ENCODE measurements around the gene MED13L.
A peak's percentile ranks its signal among the peaks of the same experiment; 100 is the strongest.

Gene MED13L

DNA sequence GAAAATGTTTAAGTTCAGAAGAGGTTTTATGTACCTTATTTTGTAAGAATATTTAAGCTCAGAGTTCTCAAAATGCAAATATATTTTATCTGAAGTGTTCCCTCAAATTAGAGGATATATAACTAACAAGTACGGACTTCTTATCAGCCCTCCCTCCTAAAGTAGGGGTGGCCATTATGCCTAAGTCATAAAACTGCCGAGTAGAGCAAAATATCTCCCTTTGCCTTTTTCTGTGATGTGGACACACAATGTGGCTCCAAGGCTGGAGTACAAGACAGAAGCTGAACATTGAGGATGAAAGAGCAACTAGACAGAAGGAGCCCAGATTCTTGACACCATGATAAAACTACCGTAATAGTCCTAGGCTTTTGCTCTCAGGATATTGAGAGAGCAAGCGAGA is 120.9 kb downstream of the MED13L start:
- Mint-ChIP-seq H3K36me3 (peaks cover 0 to 2% of the 10 kb centered on the region in 2 donors), H3K9me3 (no peaks in the 10 kb centered on the region), H3K27ac (no peak overlapping the region), H3K4me3 (no peak overlapping the region), H3K4me1 (peaks cover 30 to 48% of the 10 kb centered on the region in 2 donors), H3K27me3 (no peaks in the 10 kb centered on the region)
- ATAC-seq (replicated peaks) (no peak), DNase-seq (no peak)

DNA sequence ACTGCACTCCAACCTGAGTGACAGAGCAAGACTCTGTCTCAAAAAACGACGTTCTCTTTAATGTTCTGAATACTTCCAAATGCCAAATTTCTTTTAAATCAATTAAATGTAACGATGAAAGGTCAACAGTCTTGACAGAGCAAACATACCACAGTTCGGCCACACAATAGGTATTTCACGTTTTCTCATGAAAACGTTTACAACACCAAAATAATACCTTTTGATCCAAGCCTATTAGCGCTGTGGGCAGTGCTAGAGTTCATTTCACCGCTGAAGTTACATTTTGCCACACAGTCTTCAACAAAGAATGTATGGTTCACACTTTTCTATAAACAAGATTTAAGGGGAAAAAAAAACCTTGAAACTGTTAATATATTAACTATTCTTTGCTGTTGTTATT is 122.1 kb downstream of the MED13L start:
- Mint-ChIP-seq H3K4me1 (peaks cover 29 to 58% of the 10 kb centered on the region in 2 donors), H3K36me3 (peaks cover 0 to 2% of the 10 kb centered on the region in 2 donors), H3K4me3 (no peak overlapping the region), H3K9me3 (no peaks in the 10 kb centered on the region), H3K27ac (no peak overlapping the region), H3K27me3 (no peaks in the 10 kb centered on the region)
- no peak for ATAC-seq (replicated peaks)
- no peak for DNase-seq

DNA sequence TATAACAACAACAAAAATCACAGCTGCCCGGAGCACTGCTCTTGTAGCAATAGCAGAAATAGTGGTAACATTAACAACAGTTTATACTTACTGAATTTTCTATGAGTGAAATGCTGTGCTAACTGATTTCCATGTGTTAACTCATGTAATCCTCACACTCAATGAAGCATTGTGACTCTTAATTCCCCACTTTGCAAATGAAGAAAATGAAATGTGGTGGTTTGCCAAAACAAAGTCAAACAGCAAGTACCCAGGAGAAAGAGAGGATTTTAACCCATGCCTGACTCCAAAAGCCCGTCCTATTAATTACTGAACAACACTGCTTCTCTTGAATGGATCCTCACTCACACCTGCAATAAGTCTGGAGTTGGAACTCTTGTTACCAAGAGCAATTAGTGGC is 123.5 kb downstream of the MED13L start:
- H3K36me3 Mint-ChIP-seq = peaks cover 0 to 2% of the 10 kb centered on the region in 2 donors
- H3K27ac Mint-ChIP-seq = no peak overlapping the region
- H3K4me3 Mint-ChIP-seq = no peak overlapping the region
- no peaks in the 10 kb centered on the region for H3K9me3 Mint-ChIP-seq
- H3K4me1 Mint-ChIP-seq = peaks cover 36 to 65% of the 10 kb centered on the region in 2 donors
- no peaks in the 10 kb centered on the region for H3K27me3 Mint-ChIP-seq
- ATAC-seq (replicated peaks) = no peak
- no peak for DNase-seq

DNA sequence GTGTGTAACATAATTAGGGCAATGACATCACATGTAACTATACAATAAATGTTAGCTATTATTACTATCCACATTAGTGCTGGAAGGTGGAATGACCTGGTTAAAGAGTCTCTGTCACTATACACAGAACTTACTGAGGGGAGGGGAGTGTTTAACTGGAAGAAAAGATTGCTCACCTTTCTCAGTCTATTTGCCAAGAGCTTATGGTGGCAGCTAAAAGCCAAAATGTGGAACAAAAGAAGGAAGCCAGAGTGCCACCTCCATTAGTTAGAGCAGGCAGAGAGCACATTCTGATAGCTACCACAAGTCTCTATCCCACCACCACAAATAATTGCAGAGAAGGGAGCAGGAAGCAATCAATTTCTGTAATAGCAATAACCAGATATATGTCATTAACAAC is 124.4 kb downstream of the MED13L start:
- H3K9me3 Mint-ChIP-seq = no peaks in the 10 kb centered on the region
- DNase-seq (no peak), ATAC-seq (replicated peaks) (no peak)
- H3K4me1 Mint-ChIP-seq = peaks cover 41 to 62% of the 10 kb centered on the region in 2 donors
- H3K4me3 Mint-ChIP-seq = no peak overlapping the region
- H3K36me3 Mint-ChIP-seq = peaks cover 0 to 2% of the 10 kb centered on the region in 2 donors
- no peak overlapping the region for H3K27ac Mint-ChIP-seq
- H3K27me3 Mint-ChIP-seq = no peaks in the 10 kb centered on the region

DNA sequence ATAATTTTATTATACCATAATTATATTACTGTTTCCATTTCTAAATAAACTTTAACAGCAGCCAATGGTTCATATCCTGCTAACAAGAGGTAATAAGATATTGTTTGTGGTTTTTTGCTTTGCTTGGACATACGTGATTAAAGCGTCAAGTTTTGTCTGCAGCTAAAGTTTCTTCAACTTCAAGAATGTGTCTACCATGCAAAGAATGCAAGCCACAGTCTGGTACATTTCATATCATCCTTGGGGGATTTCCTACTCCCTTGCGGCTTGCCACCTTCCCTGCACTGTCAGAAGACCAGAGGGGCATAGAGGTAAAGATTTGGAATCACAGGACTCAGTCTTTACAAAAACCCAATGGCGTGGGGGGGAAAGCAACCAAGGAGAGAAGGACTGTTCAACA is 125.2 kb downstream of the MED13L start:
- ATAC-seq (replicated peaks) (peak in 1 of 2 donors; percentile 60), DNase-seq (no peak)
- Mint-ChIP-seq H3K4me3 (no peak overlapping the region), H3K4me1 (peaks cover 32 to 53% of the 10 kb centered on the region in 2 donors), H3K27me3 (no peaks in the 10 kb centered on the region), H3K36me3 (no peaks in the 10 kb centered on the region), H3K27ac (no peak overlapping the region), H3K9me3 (no peaks in the 10 kb centered on the region)

DNA sequence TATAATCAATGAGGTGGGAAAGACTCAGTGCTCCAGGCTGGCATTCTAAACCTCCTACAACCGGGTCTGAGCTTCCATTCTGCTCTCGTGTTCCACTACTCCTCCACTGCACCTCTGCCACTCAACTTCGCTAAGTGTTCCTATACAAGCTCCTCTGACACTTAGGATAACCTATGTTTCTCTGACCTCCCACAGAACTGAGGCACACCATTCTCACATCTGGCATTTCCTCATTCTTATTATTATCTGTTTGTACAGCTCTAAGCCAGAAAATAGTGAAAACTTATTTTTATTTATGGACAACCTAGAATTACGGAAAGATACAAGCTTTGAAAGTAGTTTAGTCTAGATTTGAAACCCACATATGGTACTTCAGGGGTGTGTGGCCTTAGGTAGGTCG is 127.0 kb downstream of the MED13L start:
- no peak for DNase-seq
- Mint-ChIP-seq H3K27ac (no peak overlapping the region), H3K27me3 (no peaks in the 10 kb centered on the region), H3K4me1 (peaks cover 29 to 53% of the 10 kb centered on the region in 2 donors), H3K9me3 (no peaks in the 10 kb centered on the region), H3K4me3 (no peak overlapping the region), H3K36me3 (peaks cover 0 to 2% of the 10 kb centered on the region in 2 donors)
- no peak for ATAC-seq (replicated peaks)

DNA sequence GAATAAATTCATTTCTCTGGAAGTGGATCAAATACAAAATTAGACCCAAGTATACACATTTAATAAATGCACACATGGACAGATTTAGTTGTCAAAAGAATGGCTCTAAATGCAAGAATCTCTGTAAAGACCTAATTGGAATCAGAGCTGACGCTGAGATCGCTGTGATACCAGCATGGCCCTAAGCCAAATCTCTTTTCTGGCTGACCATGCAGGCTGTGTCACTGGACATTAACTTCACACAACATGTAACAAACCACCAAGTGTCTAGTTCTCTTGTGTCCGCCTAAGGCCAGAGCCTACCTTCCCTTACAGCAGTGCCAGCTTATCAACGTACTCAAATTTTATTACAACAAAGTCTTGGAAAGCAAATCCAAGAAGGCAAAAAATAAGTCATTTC is 127.5 kb downstream of the MED13L start:
- Mint-ChIP-seq H3K36me3 (peaks cover 0 to 2% of the 10 kb centered on the region in 2 donors), H3K4me3 (no peak overlapping the region), H3K27me3 (no peaks in the 10 kb centered on the region), H3K9me3 (no peaks in the 10 kb centered on the region), H3K27ac (no peak overlapping the region), H3K4me1 (peaks cover 31 to 56% of the 10 kb centered on the region in 2 donors)
- DNase-seq = no peak
- ATAC-seq (replicated peaks) = no peak

DNA sequence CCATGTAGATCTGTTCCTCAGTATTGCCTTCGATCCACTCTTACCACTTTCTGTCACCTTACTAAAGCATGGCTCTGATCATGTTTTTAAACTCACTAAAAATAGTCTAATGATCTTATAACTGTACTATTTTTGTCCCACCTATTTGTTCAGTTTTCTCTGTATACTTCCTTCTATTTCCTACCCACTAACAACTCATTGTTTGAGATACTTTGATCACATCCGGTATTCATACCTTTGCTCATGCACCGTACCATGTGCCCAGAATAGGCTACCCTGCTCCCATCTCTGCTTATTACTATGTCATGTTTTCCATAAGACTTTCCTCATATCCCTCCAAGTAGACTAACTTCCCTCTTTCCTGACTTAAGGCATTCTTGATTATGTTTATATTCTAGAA is 128.6 kb downstream of the MED13L start:
- H3K9me3 Mint-ChIP-seq = no peaks in the 10 kb centered on the region
- ATAC-seq (replicated peaks) = peak; percentile 16 to 45
- H3K4me1 Mint-ChIP-seq = peaks cover 37 to 63% of the 10 kb centered on the region in 2 donors
- DNase-seq = no peak
- no peaks in the 10 kb centered on the region for H3K27me3 Mint-ChIP-seq
- H3K27ac Mint-ChIP-seq = no peak overlapping the region
- H3K4me3 Mint-ChIP-seq = no peak overlapping the region
- H3K36me3 Mint-ChIP-seq = peaks cover 0 to 2% of the 10 kb centered on the region in 2 donors

DNA sequence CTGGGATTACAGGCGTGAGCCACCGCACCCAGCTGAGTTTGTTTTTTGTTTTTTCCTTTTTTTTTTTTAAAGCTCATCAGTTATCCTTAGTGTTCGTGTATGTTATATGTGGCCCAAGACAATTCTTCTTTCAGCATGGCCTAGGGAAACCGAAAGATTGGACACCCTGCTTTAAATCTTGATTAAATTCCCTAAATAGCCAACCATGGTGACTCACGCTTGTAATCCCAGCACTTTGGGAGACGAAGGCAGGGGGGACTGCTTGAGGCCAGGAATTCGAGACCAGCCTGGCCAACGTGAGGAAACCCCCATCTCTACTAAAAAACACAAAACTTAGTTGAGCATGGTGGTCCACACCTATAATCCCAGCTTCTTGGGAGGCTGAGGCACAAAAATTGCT is 131.1 kb downstream of the MED13L start:
- peaks cover 0 to 2% of the 10 kb centered on the region in 2 donors for H3K36me3 Mint-ChIP-seq
- no peaks in the 10 kb centered on the region for H3K9me3 Mint-ChIP-seq
- H3K4me3 Mint-ChIP-seq = no peak overlapping the region
- H3K27me3 Mint-ChIP-seq = no peaks in the 10 kb centered on the region
- ATAC-seq (replicated peaks) (no peak), DNase-seq (no peak)
- no peak overlapping the region for H3K27ac Mint-ChIP-seq
- peaks cover 42 to 60% of the 10 kb centered on the region in 2 donors for H3K4me1 Mint-ChIP-seq

DNA sequence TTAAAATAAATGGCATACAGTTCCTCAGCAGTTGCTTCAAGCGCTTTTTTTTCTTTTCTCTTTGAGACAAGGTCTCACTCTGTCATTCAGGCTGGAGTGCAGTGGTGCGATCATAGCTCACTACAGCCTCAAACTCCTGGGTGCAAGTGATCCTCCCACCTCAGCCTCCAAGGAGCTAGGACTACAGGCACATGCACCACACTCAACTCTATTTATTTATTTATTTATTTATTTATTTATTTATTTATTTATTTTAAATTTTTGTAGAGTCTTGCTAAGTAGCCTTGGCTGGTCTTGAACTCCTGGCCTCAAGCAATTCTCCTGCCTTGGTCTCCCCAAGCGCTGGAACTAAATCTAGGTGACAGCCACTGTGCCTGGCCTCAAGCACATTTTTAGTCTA is 132.0 kb downstream of the MED13L start:
- no peaks in the 10 kb centered on the region for H3K27me3 Mint-ChIP-seq
- no peak overlapping the region for H3K4me3 Mint-ChIP-seq
- no peak for ATAC-seq (replicated peaks)
- peaks cover 41 to 54% of the 10 kb centered on the region in 2 donors for H3K4me1 Mint-ChIP-seq
- no peak overlapping the region for H3K27ac Mint-ChIP-seq
- no peaks in the 10 kb centered on the region for H3K9me3 Mint-ChIP-seq
- no peak for DNase-seq
- H3K36me3 Mint-ChIP-seq = peaks cover 0 to 2% of the 10 kb centered on the region in 2 donors

DNA sequence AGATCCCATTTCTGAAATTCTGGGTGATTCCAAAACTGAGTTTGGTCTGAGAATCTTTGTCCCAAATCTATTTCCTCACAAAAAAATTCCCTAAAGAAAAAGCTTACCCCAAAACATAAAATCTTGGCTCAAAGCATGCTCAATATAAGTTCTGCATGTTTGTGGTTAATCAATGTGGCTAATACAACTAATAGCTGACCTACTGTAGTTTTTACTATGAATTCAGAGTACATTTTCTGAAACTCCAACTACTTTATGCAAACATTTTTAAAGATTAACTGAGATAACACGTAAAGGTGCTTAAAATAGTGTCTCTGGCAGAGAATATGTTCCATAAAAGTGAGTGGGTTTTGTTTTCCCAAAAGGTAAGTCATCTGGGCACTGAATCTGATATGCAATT is 133.1 kb downstream of the MED13L start:
- no peak for ATAC-seq (replicated peaks)
- Mint-ChIP-seq H3K27ac (peak overlapping the region; percentile 39), H3K4me1 (peaks cover 42 to 53% of the 10 kb centered on the region in 2 donors)

DNA sequence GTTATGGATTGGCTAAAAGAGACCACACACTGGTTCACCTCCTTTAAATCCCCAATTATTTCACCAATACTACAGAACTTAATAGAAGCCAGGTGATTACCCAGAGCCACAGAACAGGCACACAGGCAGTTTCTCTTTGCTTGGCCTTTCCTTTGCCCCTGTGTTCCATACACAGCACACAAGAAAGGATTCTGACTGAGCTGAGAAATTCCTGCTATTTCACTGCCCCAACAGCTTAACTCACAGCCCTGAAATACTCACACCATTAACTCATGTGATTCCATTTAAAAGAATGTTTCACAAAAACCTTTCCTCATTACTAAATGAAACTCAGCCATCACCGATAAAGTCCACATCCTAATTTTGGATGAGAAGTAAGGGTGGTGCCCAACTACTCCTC is 133.6 kb downstream of the MED13L start:
- Mint-ChIP-seq H3K27ac (peak overlapping the region; percentile 39), H3K36me3 (peaks cover 0 to 2% of the 10 kb centered on the region in 2 donors), H3K27me3 (no peaks in the 10 kb centered on the region), H3K4me3 (peak overlapping the region; percentile 52 to 64), H3K9me3 (no peaks in the 10 kb centered on the region), H3K4me1 (peaks cover 38 to 50% of the 10 kb centered on the region in 2 donors)
- no peak for DNase-seq
- peak; percentile 31 to 44 for ATAC-seq (replicated peaks)

More for the DNA sequence above, 133.1 kb downstream of the MED13L start:
- Mint-ChIP-seq H3K27me3 (no peaks in the 10 kb centered on the region), H3K36me3 (peaks cover 0 to 2% of the 10 kb centered on the region in 2 donors), H3K4me3 (peak overlapping the region; percentile 52 to 64), H3K9me3 (no peaks in the 10 kb centered on the region)
- DNase-seq = no peak

DNA sequence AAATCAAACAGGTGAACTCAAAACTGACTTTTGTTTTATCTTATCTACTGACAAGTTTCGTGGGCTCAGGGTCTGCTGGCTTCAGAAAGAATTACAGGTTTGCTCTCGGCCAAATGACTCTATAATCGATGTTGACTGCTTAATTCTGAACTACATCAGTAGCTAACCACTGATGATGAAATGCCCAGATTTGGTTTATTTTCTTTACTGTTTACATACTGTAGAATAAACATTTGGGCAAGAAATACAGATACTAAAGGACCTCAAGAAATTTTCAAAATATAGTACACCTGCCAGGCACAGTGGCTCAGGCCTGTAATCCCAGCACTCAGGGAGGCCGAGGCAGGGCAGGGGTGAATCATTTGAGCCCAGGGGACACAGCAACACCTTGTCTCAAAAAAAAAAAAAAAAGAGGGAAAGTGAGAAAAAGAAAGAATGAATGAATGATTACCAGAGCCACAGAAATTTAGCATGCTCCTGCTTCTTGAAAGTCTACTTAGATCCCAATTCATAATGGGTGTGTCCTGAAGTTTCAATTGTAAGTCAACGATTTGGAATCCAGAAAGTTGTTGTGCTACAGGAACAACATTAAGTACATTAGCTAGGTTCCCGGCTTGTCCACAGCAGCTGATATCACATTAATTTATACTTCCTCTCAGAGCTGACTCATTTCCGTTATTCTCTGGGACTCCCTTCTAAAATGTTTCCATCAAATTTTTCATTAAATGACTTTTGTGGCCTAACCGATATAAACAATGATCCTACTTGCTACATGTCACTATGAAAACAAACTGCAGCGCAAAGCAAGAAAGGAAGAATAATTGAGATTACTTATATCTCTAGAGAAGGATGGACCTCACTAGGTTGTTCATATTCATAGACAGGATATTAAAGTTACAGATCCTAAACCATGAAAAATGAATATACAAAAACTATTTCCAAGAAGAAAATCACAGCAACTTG is 134.3 kb downstream of the MED13L start:
- ATAC-seq (replicated peaks) (peak; percentile 89 to 92), DNase-seq (no peak)
- Mint-ChIP-seq H3K27me3 (no peaks in the 10 kb centered on the region), H3K9me3 (no peaks in the 10 kb centered on the region), H3K4me3 (peak overlapping the region; percentile 52 to 64), H3K4me1 (peaks cover 35 to 52% of the 10 kb centered on the region in 2 donors), H3K27ac (peak overlapping the region; percentile 89), H3K36me3 (peaks cover 0 to 2% of the 10 kb centered on the region in 2 donors)

DNA sequence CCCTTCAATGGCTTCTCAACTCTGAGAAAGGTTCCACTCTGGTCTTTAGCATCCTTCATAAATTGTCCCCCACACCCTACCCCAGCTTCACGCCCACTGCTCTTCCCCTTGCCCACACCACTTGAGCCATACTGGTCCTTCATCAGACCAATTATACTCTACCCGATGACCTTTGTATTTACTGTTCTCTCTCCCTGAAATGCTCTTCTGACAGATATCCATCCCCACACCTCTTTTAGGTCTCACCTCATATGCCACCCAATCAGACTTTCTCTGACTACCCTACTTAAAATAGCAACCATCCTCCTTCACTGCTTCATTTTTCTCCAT is 135.7 kb downstream of the MED13L start:
- no peak for DNase-seq
- no peak overlapping the region for H3K4me3 Mint-ChIP-seq
- H3K4me1 Mint-ChIP-seq = peaks cover 39 to 61% of the 10 kb centered on the region in 2 donors
- no peak overlapping the region for H3K27ac Mint-ChIP-seq
- ATAC-seq (replicated peaks) = no peak
- no peaks in the 10 kb centered on the region for H3K9me3 Mint-ChIP-seq
- no peaks in the 10 kb centered on the region for H3K27me3 Mint-ChIP-seq
- peaks cover 0 to 2% of the 10 kb centered on the region in 2 donors for H3K36me3 Mint-ChIP-seq

Data from stimulated activated naive B cell treated with anti-CD40 and anti-IgM and Interleukin-4, amounts not matched to agents 10 μg/mL and 1 μg/mL and 100 μg/mL, for 72 hours (primary cell).